LNCAP (cell line): ENCODE measurements around the gene RPS19.

ENCODE experiments used
- TF ChIP-seq, protein P1 (sequence below): fragments of 450-650 bp; IDR thresholded peaks from 2 replicates; pipeline ENCODE4 v1.5.1; 2017; ENCODE audit warnings: mild to moderate bottlenecking

Gene RPS19

DNA sequence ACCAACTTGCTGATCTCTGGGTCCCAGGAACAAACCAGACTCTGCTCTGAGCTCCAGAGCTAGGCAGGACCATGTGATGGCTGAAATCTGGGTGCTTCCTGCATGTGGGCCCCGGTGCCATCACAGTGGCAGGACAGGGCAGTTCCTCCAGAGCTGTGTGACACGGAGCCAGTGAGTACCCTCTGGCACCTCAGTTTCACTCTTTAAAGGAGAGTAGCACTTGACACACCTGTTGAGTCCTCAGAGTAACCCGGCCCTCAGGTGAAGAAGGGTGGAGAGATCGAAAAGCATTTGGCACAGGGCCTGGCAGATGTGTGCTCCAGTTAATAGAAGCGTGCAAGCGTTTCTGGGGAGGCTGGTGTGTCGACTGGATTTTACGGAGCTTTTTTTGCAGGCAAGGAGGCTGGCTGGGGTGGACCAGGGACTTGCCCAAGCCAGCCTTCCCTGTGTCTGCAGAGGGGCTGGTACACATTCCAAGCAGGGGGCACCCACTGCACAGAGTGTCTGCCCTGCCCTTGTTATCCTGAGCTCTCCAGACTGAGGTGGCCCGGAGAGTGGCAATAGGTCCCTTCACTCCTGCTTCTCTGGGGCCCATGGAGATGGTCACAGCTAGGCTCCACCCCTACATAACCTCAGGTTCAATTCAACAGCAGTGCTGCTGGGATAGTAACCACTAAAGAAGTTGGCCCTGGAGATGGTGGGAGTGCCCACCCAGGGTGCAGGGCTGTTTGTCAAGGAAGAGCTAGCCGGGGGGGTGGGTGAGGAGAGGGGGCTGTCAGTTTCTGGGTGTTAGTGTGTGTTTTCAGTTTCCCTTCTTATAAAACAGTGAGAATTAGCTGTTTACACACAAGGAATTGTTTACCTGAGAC, 8.3 kb downstream of the RPS19 start:
- TF ChIP-seq, protein P1, sequence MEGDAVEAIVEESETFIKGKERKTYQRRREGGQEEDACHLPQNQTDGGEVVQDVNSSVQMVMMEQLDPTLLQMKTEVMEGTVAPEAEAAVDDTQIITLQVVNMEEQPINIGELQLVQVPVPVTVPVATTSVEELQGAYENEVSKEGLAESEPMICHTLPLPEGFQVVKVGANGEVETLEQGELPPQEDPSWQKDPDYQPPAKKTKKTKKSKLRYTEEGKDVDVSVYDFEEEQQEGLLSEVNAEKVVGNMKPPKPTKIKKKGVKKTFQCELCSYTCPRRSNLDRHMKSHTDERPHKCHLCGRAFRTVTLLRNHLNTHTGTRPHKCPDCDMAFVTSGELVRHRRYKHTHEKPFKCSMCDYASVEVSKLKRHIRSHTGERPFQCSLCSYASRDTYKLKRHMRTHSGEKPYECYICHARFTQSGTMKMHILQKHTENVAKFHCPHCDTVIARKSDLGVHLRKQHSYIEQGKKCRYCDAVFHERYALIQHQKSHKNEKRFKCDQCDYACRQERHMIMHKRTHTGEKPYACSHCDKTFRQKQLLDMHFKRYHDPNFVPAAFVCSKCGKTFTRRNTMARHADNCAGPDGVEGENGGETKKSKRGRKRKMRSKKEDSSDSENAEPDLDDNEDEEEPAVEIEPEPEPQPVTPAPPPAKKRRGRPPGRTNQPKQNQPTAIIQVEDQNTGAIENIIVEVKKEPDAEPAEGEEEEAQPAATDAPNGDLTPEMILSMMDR, result no peak

DNA sequence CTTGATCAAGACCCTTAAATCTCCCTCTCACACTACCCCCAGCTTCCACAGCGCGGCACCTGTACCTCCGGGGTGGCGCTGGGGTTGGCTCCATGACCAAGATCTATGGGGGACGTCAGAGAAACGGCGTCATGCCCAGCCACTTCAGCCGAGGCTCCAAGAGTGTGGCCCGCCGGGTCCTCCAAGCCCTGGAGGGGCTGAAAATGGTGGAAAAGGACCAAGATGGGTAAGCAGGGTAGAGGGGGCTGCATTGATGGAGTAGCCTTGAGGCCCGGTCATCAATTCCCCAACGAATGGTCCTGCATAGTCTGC, 8.9 kb downstream of the RPS19 start:
- TF ChIP-seq, protein P1, result no peak

DNA sequence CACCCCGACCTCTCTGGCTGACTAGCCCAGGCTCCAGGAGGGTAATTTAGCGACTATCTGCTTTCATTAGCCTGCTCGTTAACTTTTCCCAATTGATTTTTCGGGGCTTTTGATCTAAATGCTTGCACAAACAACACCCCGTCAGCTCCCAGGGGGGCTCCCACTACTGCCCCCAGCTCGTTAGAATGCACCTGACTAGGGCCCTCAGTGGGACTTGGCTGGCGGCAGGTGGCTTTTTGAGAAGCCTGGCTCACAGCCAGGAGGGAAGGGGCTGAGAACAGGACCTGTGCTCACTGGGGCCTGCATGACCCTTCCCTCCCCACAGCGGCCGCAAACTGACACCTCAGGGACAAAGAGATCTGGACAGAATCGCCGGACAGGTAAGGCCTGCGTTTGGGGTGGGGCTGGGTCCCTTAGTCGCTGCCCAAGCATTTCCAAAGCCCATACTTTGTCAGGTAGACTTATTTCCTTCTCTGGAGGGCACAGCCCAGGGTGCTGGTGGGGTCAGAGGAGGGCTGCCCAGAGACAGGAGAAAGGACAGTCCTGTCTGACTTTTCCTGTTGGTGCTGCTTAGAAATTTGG, 9.4 kb downstream of the RPS19 start:
- TF ChIP-seq, protein P1, result no peak

DNA sequence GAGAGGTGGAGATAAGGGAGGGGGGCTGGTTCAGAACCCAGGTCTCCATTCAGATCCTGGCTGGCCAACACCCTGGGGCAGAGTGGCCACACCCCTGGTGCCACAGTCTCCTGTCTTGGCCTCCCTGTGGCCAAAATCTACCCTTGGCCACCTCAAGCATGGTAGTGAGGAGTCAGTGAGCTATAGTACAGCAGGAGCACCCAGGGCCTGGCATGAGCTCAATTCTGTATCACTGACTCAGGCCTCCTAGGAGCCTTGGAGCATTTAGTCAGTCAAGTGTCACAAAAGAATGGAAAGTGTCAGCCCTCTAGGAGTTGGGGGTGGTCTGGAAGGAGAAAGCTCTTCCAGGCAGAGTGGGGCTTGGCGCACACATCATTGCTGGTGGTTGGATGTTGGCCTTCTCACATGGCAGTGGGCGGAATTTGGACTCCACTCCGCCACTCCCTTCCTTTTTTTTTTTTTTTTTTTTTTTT, 10.4 kb downstream of the RPS19 start:
- TF ChIP-seq, protein P1, result no peak

DNA sequence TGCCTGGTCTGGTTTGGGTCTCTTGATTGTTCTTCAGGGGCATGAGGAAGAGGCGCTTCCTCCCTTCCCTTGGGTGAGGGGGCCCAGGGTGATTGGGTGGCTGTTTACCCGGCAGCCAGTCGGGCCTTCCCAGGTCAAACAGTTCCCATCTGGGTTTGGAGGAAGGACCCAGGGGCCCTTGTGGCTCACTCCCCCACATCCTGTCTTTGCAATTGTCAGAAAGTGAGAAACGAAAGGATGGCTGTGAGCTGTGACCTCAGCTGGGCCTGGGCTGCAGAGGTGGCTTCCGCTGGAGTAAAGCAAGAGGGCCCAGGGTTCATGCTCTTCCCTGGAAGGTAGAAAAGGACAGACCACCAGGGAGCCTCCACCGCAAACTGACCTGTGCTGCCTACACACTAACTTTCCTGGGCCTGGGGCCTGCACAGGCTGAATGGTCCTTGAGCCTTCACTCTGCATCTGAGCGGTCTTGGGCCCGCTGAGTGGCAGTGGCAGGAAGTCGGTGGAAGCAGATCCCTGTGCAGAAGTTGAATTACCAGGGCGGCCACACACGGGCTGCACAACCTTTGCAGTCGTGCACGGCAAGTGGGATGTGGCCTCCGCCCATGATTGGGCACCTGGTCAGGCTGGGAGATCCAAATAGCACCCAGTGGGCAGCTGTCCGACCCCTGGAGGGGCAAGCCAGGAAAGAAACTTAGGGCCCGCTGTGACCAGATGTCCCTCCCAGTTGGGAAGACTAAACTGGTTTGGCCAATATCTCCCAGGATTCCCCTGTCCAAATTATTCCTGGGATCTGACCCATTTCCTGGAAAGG, 11.7 kb downstream of the RPS19 start:
- TF ChIP-seq, protein P1, result no peak

DNA sequence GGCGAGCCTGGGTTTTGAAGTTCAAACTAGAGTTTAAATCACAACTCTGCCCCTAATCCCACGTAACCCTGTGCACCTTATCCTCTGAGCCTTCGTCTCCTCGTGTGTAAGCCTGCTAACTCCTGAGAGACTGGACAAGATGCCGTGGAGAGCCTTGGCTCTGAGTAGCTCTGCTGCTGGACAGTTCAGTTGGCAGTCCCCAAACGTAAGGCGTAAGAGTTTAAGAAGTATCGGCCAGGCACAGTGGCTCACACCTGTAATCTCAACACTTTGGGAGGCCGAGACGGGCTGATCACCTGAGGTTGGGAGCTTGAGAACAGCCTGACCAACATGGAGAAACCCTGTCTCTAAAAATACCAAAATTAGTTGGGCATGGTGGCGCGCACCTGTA, 12.3 kb downstream of the RPS19 start:
- TF ChIP-seq, protein P1, result no peak

DNA sequence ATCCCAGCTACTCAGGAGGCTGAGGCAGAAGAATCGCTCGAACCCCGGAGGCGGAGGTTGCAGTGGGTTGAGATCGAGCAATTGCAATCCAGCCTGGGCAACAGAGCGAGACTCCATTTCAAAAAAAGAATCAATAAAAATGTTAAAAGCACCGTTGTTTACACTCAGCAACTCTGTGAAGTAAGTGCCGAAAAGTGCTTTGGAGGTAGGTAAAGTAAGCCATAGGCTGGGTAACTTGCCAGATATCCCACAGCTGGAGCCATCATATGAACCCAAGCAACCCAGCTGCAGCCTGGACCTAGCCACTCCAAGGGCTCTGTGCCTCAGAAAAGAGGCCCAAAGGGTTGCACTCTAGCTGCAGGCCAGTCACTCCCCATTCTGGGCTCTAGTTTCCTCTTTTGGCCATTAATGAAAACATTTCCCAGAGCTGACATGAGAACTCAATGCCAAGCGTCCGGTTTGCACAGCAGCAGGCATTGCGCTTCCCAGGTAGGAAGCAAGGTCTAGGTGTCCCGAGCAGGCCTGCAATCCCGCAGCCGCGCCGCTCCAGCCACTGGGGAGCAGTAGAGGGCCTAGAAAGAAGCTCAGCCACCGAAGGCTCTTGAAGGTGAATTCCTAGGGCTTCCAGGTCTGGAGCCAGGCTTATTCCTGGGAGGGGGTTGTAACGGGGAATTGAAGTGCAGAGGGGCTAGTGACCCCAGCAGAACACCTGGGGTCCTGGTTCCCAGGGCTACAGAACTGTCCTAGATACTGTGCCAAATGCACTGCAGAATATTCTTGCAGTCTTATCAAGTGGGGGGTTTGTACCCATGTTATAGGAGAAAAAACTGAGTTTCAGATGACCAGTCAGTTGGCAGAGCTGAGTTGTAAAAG, 13.0 kb downstream of the RPS19 start:
- TF ChIP-seq, protein P1, result peak; percentile 45
